H9 (cell line): ENCODE measurements around the gene CRYGN. TPM values are rescaled to one million over a fixed set of nuclear protein-coding genes. Genes with fewer than 3 reads are reported as not detected.

ENCODE experiments used
- DNase-seq: peaks from one replicate; pipeline ENCODE4 v3.0.0-alpha.2; 2017
- H2AFZ ChIP-seq: one replicate; pipeline ENCODE4 v1.6.1; 2013; ENCODE audit warnings: mild to moderate bottlenecking, low read length, control low read depth, moderate library complexity
- H2AK5ac ChIP-seq: 2 replicates; pipeline ENCODE4 v1.6.1; 2013; ENCODE audit warnings: low read length, control low read depth, mixed read lengths; ENCODE audit not compliant: insufficient read length
- H2BK120ac ChIP-seq: one replicate; pipeline ENCODE4 v1.6.1; 2013; ENCODE audit warnings: low read depth, mild to moderate bottlenecking, low read length, control low read depth, inconsistent platforms; ENCODE audit not compliant: poor library complexity, severe bottlenecking
- H2BK12ac ChIP-seq: 2 replicates; pipeline ENCODE4 v1.6.1; 2013; ENCODE audit warnings: low read length, control low read depth, mixed read lengths, low read depth; ENCODE audit not compliant: insufficient read length
- H2BK15ac ChIP-seq: 2 replicates; pipeline ENCODE4 v1.6.1; 2013; ENCODE audit warnings: low read depth, low read length, control low read depth
- H2BK20ac ChIP-seq: one replicate; pipeline ENCODE4 v1.6.1; 2013; ENCODE audit warnings: low read depth, mild to moderate bottlenecking, low read length, control low read depth, inconsistent platforms; ENCODE audit not compliant: poor library complexity, severe bottlenecking
- H2BK5ac ChIP-seq: 2 replicates; pipeline ENCODE4 v1.6.1; 2013; ENCODE audit warnings: low read length, control low read depth, mixed read lengths; ENCODE audit not compliant: insufficient read length
- H3K14ac ChIP-seq: 2 replicates; pipeline ENCODE4 v1.6.1; 2013; ENCODE audit warnings: low read length, control low read depth; ENCODE audit not compliant: insufficient read depth
- H3K18ac ChIP-seq: 2 replicates; pipeline ENCODE4 v1.6.1; 2013; ENCODE audit warnings: low read depth, mild to moderate bottlenecking, mixed read lengths, low read length, control low read depth; ENCODE audit not compliant: insufficient read length
- H3K23ac ChIP-seq: 2 replicates; pipeline ENCODE4 v1.6.1; 2013; ENCODE audit warnings: low read length, control low read depth, mixed read lengths, low read depth; ENCODE audit not compliant: insufficient read length
- H3K23me2 ChIP-seq: 2 replicates; pipeline ENCODE4 v1.6.1; 2013; ENCODE audit warnings: low read depth, mild to moderate bottlenecking, mixed read lengths, low read length, control low read depth; ENCODE audit not compliant: insufficient read length, poor library complexity, severe bottlenecking
- H3K27ac ChIP-seq: 2 replicates; pipeline ENCODE4 v1.5.1; 2013; ENCODE audit warnings: low read length, control low read depth, mixed read lengths, low read depth; ENCODE audit not compliant: insufficient read length
- H3K27me3 ChIP-seq: 2 replicates; pipeline ENCODE4 v1.6.1; 2013; ENCODE audit warnings: low read length, control low read depth, inconsistent platforms; ENCODE audit not compliant: insufficient read depth
- H3K4ac ChIP-seq: 2 replicates; pipeline ENCODE4 v1.6.1; 2013; ENCODE audit warnings: low read depth, mild to moderate bottlenecking, control low read depth, inconsistent platforms, low read length, moderate library complexity
- H3K4me1 ChIP-seq: 2 replicates; pipeline ENCODE4 v1.6.1; 2013; ENCODE audit warnings: low read length, control low read depth, inconsistent platforms; ENCODE audit not compliant: insufficient read depth
- H3K4me2 ChIP-seq: 2 replicates; pipeline ENCODE4 v1.6.1; 2013; ENCODE audit warnings: low read length, control low read depth, mixed read lengths; ENCODE audit not compliant: insufficient read length, insufficient read depth
- H3K56ac ChIP-seq: 2 replicates; pipeline ENCODE4 v1.6.1; 2013; ENCODE audit warnings: low read depth, mild to moderate bottlenecking, mixed read lengths, low read length, control low read depth; ENCODE audit not compliant: insufficient read length
- H3K79me1 ChIP-seq: 2 replicates; pipeline ENCODE4 v1.6.1; 2013; ENCODE audit warnings: low read depth, mild to moderate bottlenecking, moderate library complexity, low read length, control low read depth, inconsistent platforms; ENCODE audit not compliant: insufficient read depth, poor library complexity, severe bottlenecking
- H3K79me2 ChIP-seq: 2 replicates; pipeline ENCODE4 v1.6.1; 2013; ENCODE audit warnings: low read length, control low read depth, inconsistent platforms; ENCODE audit not compliant: insufficient read depth
- H3K9ac ChIP-seq: 2 replicates; pipeline ENCODE4 v1.6.1; 2013; ENCODE audit warnings: low read length, control low read depth, mixed read lengths; ENCODE audit not compliant: insufficient read length; ENCODE audit errors: extremely low read depth
- H3K9me3 ChIP-seq: one replicate; pipeline ENCODE4 v1.6.1; 2013; ENCODE audit warnings: low read depth, low read length, inconsistent platforms; ENCODE audit not compliant: control insufficient read depth
- H3T11ph ChIP-seq: one replicate; pipeline ENCODE4 v1.6.1; 2013; ENCODE audit warnings: mild to moderate bottlenecking, low read length, control low read depth, inconsistent platforms
- H4K20me1 ChIP-seq: one replicate; pipeline ENCODE4 v1.6.1; 2013; ENCODE audit not compliant: control insufficient read depth, insufficient read length, insufficient read depth
- H4K5ac ChIP-seq: 2 replicates; pipeline ENCODE4 v1.6.1; 2013; ENCODE audit warnings: low read depth, mild to moderate bottlenecking, mixed read lengths, low read length, control low read depth; ENCODE audit not compliant: insufficient read length
- H4K8ac ChIP-seq: replicated peaks from 2 replicates; pipeline ENCODE4 v1.6.1; 2013; ENCODE audit warnings: low read length, control low read depth, mixed read lengths, low read depth; ENCODE audit not compliant: insufficient read length
- H4K91ac ChIP-seq: 2 replicates; pipeline ENCODE4 v1.6.1; 2013; ENCODE audit warnings: low read depth, mild to moderate bottlenecking, moderate library complexity, mixed read lengths, low read length, control low read depth; ENCODE audit not compliant: insufficient read length
- H3K27ac Mint-ChIP-seq, 3 experiments: 2 replicates in 2 of 3; 3 replicates in 1 of 3; pipeline ENCODE4 v1.8.0; 2020 to 2021; ENCODE audit warnings: mixed read lengths in 3 of 3, mild to moderate bottlenecking in 1 of 3, moderate library complexity in 1 of 3
- H3K27me3 Mint-ChIP-seq: 2 replicates; pipeline ENCODE4 v1.8.0; 2021; ENCODE audit warnings: low read depth, mild to moderate bottlenecking, moderate library complexity, mixed read lengths
- H3K36me3 Mint-ChIP-seq, 3 experiments: 2 replicates in 2 of 3; 3 replicates in 1 of 3; pipeline ENCODE4 v1.8.0; 2020 to 2021; ENCODE audit warnings: low read depth in 3 of 3, mixed read lengths in 3 of 3; ENCODE audit not compliant: insufficient read depth in 1 of 3
- H3K4me1 Mint-ChIP-seq, 2 experiments: 2 replicates each; pipeline ENCODE4 v1.8.0; 2020; ENCODE audit warnings: mixed read lengths in 2 of 2
- H3K4me3 Mint-ChIP-seq, 2 experiments: 2 replicates in 1 of 2; 3 replicates in 1 of 2; pipeline ENCODE4 v1.8.0; 2020 to 2021; ENCODE audit warnings: mild to moderate bottlenecking in 2 of 2, mixed read lengths in 2 of 2, moderate library complexity in 1 of 2
- H3K9me3 Mint-ChIP-seq, 2 experiments: 2 replicates in 1 of 2; 3 replicates in 1 of 2; pipeline ENCODE4 v1.8.0; 2020; ENCODE audit warnings: mild to moderate bottlenecking in 2 of 2, mixed read lengths in 2 of 2, moderate library complexity in 1 of 2
- CTCF ChIP-seq: fragments of 200-600 bp; sonication (generic); conservative IDR thresholded peaks from 3 replicates; pipeline ENCODE4 v1.8.0; 2021; ENCODE audit warnings: antibody characterized with exemption, mild to moderate bottlenecking
- WGBS: extraction: QIAGEN DNeasy Blood & Tissue Kit; methylation state at CpG from one replicate; pipeline ENCODE4 v1.1.7; 2013; ENCODE audit warnings: missing lambda C conversion rate, low lambda C conversion rate, mixed read lengths; ENCODE audit not compliant: insufficient read length; ENCODE audit errors: extremely low coverage; 5-methylcytosine and 5-hydroxymethylcytosine counted together
- total RNA-seq: library from RNA; stranded (reverse); gene quantifications from 2 replicates; pipeline ENCODE4 v1.2.1, GENCODE V29; 2021

CRYGN gene
- total RNA-seq, 1 experiment from 2014 or later, result 1.8 TPM

GRCh38 chr7:151403764-151404163 is 36.2 kb downstream of the CRYGN start:
- H3K9me3 ChIP-seq, result no peaks in the 10 kb centered on the region
- H3K56ac ChIP-seq, result no peak overlapping the region
- no peak overlapping the region for H3K4me2 ChIP-seq
- no peak overlapping the region for H2BK5ac ChIP-seq
- H4K8ac ChIP-seq, result no peak overlapping the region
- peaks cover 4% of the 10 kb centered on the region for H3K23me2 ChIP-seq
- H4K91ac ChIP-seq, result no peak overlapping the region
- TF ChIP-seq CTCF, result no peak
- H2BK12ac ChIP-seq, result no peak overlapping the region
- no peaks in the 10 kb centered on the region for H4K20me1 ChIP-seq
- no peak overlapping the region for H3K4ac ChIP-seq
- no peaks in the 10 kb centered on the region for H3K79me1 ChIP-seq
- H2BK20ac ChIP-seq, result no peak overlapping the region
- no peak overlapping the region for H3K27ac ChIP-seq
- no peak overlapping the region for H3K23ac ChIP-seq
- H3K27me3 ChIP-seq, result no peaks in the 10 kb centered on the region; the same call in 1 of the 2 replicates
- H2AK5ac ChIP-seq, result no peak overlapping the region
- Mint-ChIP-seq H3K4me3 (no peak overlapping the region), H3K4me1 (peaks cover 20 to 33% of the 10 kb centered on the region in 2 experiments), H3K36me3 (peaks cover under 1 to 8% (median 2%) of the 10 kb centered on the region in 3 experiments; a peak in 5 of 7 replicates), H3K9me3 (no peaks in the 10 kb centered on the region), H3K27me3 (peaks cover 7% of the 10 kb centered on the region), H3K27ac (no peak overlapping the region; a peak in 1 of 7 replicates)
- H3K79me2 ChIP-seq, result no peaks in the 10 kb centered on the region
- H2BK120ac ChIP-seq, result no peak overlapping the region
- WGBS, result no CpG with 5 or more reads among the region's 9 CpGs
- H3K4me1 ChIP-seq, result no peaks in the 10 kb centered on the region; the same call in 1 of the 2 replicates
- H2BK15ac ChIP-seq, result no peak overlapping the region
- H2AFZ ChIP-seq, result no peak overlapping the region
- DNase-seq, result no peak
- H3K9ac ChIP-seq, result no peak overlapping the region
- H4K5ac ChIP-seq, result no peak overlapping the region
- H3T11ph ChIP-seq, result no peak overlapping the region
- H3K18ac ChIP-seq, result no peak overlapping the region
- no peak overlapping the region for H3K14ac ChIP-seq
